ENCODE results near the gene RGS9. TPM values are rescaled to one million over a fixed set of nuclear protein-coding genes. Genes with fewer than 3 reads are reported as not detected.

The RGS9 gene
- total and polyA plus RNA-seq, 10 of the 15 experiments (the other 5 are each of a cell fraction or from before 2014, with no cell fraction given) = 1.1 to 10.6 (median 5.6) TPM

DNA sequence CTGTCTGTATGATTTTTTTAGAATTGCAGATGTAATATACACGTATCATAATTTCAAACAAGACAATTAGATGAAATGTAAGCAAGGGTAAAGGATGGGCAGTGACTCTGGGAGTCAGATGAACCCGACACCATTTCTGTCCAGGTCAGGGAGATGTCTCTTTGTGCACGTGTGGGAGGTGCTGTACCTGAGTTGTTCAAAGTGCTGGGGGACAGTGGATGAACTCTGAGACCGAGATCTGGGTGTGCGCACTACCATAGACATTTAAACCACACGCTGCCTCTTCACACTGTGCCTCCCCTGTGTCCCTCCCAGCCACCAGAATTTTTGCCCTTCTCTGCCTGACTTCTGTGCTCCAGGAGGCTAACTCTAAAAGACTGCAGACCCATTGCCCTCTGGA lies 5.9 kb upstream of the RGS9 start:
- DNase-seq (ENCODE audit: low read depth, low spot score) (no peak), ATAC-seq (no peak), FAIRE-seq (no peak)
- H3K9ac ChIP-seq (ENCODE audit: control insufficient read depth, insufficient read depth, low read length) = no peak overlapping the region
- ChIA-PET SMC1A (ENCODE audit: uncharacterized antibody, unreplicated experiment) (no interaction called here), POLR2A (no interaction called here), CTCF (interaction anchor here (1.9 kb wide), 1 partner anchor 67 kb away, joined by 6 read pairs; no protein-coding TSS in a partner anchor), RAD21 (ENCODE audit: unreplicated experiment) (no interaction called here)
- H3K36me3 ChIP-seq (ENCODE audit: control insufficient read depth in 2 of 2, insufficient read depth in 2 of 2, low read length in 1 of 2) = no peaks in the 10 kb centered on the region
- H4K20me1 ChIP-seq (ENCODE audit: control insufficient read depth, insufficient read depth) = no peaks in the 10 kb centered on the region
- H3K27me3 ChIP-seq (replicated peaks in 1 of 2; ENCODE audit: control insufficient read depth in 2 of 2, insufficient read depth in 2 of 2, low read length in 1 of 2) = no peaks in the 10 kb centered on the region
- H3K79me2 ChIP-seq (ENCODE audit: control insufficient read depth, insufficient read depth, low read length) = no peaks in the 10 kb centered on the region
- H3K4me2 ChIP-seq (ENCODE audit: control insufficient read depth, insufficient read depth) = no peak overlapping the region
- no peak for TF ChIP-seq FOS (IDR thresholded peaks at IDR 0.05; ENCODE audit: borderline replicate concordance, extremely low read depth, insufficient read length)
- TF ChIP-seq IRF4 (IDR thresholded peaks at IDR 0.05; ENCODE audit: low read depth, low read length) = no peak
- TF ChIP-seq SIN3A (IDR thresholded peaks at IDR 0.05; ENCODE audit: low read depth, low read length) = no peak
- TF ChIP-seq MEF2A (IDR thresholded peaks at IDR 0.05; ENCODE audit: insufficient read depth, low read depth, low read length) = no peak
- no peak for TF ChIP-seq ZNF24 (IDR thresholded peaks at IDR 0.05)
- no peak for TF ChIP-seq SMAD1 (IDR thresholded peaks at IDR 0.05; ENCODE audit: low read depth, partially characterized antibody)
- TF ChIP-seq TCF7 (IDR thresholded peaks at IDR 0.05; ENCODE audit: borderline replicate concordance) = no peak
- TF ChIP-seq EP300 (IDR thresholded peaks at IDR 0.05; ENCODE audit: borderline replicate concordance in 1 of 2, control insufficient read depth in 1 of 2, low read depth in 2 of 2, low read length in 2 of 2) = no peak
- no peak for TF ChIP-seq NR2C2 (IDR thresholded peaks at IDR 0.05; ENCODE audit: borderline replicate concordance, control insufficient read depth, insufficient read length, low read depth)
- no peak for TF ChIP-seq MEF2B (IDR thresholded peaks at IDR 0.05; ENCODE audit: partially characterized antibody, poor library complexity, severe bottlenecking)
- no peak for TF ChIP-seq USF1 (IDR thresholded peaks at IDR 0.05; ENCODE audit: borderline replicate concordance, extremely low read length, insufficient read depth, low read depth, low read length)
- no peak for TF ChIP-seq SMAD5 (IDR thresholded peaks at IDR 0.05; ENCODE audit: low read depth)
- TF ChIP-seq HCFC1 (IDR thresholded peaks at IDR 0.05; ENCODE audit: low read length) = no peak
- no peak for TF ChIP-seq ZNF207 (IDR thresholded peaks at IDR 0.05; ENCODE audit: borderline replicate concordance)
- BruUV-seq (replicated peaks) = no TSS peak
- H3K9me3 ChIP-seq (replicated peaks; ENCODE audit: control insufficient read depth, insufficient read depth, low read length) = no peaks in the 10 kb centered on the region
- H3K27ac ChIP-seq (ENCODE audit: control insufficient read depth, insufficient read depth) = no peak overlapping the region
- H3K4me3 ChIP-seq = no peak overlapping the region
- WGBS (ENCODE audit: insufficient coverage, insufficient replicate concordance, low lambda C conversion rate, missing lambda C conversion rate) = 50% methylated on average over 6 of the region's 6 CpGs
- intact Hi-C loops (cut with micrococcal nuclease; ENCODE audit: unreplicated experiment) (no loop called here), in situ Hi-C loops (cut with MboI) (no loop called here)
- H3K4me1 ChIP-seq (ENCODE audit: control insufficient read depth, insufficient read depth, low read length) = no peaks in the 10 kb centered on the region; the same call in 1 of the 2 replicates
- H2AFZ ChIP-seq (ENCODE audit: control insufficient read depth, low read depth, low read length) = no peak overlapping the region

Data from GM12878 (cell line).